ENCODE data around the gene GDNF. TPM values are rescaled to one million over a fixed set of nuclear protein-coding genes. Genes with fewer than 3 reads are reported as not detected.

GDNF gene
- total RNA-seq, 2 donors from 2014 or later = 0.58 to 2.4 TPM

- Mint-ChIP-seq H3K9me3 (peaks cover 20% of the 10 kb centered on the region), H3K27ac (no peak overlapping the region), H3K4me3 (no peak overlapping the region), H3K27me3 (ENCODE audit: insufficient read depth) (no peaks in the 10 kb centered on the region), H3K4me1 (no peaks in the 10 kb centered on the region), H3K36me3 (ENCODE audit: low read depth) (peaks cover 4% of the 10 kb centered on the region)
- Histone ChIP-seq H3K9me3 (ENCODE audit: control insufficient read depth, low read length) (peaks cover 12% of the 10 kb centered on the region), H3K36me3 (ENCODE audit: control insufficient read depth, insufficient read depth, low read length) (no peaks in the 10 kb centered on the region), H3K9ac (ENCODE audit: extremely low read depth, low read length, poor library complexity, severe bottlenecking) (no peak overlapping the region), H3K4me3 (ENCODE audit: low read length) (no peak overlapping the region), H3K27me3 (ENCODE audit: control insufficient read depth, insufficient read depth, low read length, poor library complexity, severe bottlenecking) (no peaks in the 10 kb centered on the region), H3K4me1 (ENCODE audit: control insufficient read depth, insufficient read depth, low read length) (no peaks in the 10 kb centered on the region), H3K27ac (ENCODE audit: low read depth, low read length) (no peak overlapping the region)
- DNase-seq = no peak
- WGBS, 2 experiments (ENCODE audit: insufficient coverage in 1 of 2, insufficient read length in 1 of 2) = 80 to 91% methylated on average over 1 to 3 of the region's 3 CpGs
- no peak for TF ChIP-seq CTCF (conservative IDR thresholded peaks at IDR 0.05)
Measured at GRCh38 chr5:37771203-37771611, 68.6 kb downstream of the GDNF start.

GRCh38 chr5:37770786-37771185, 69.1 kb downstream of the GDNF start:
- Histone ChIP-seq H3K4me3 (ENCODE audit: low read length) (no peak overlapping the region), H3K9ac (ENCODE audit: extremely low read depth, low read length, poor library complexity, severe bottlenecking) (no peak overlapping the region), H3K36me3 (ENCODE audit: control insufficient read depth, insufficient read depth, low read length) (no peaks in the 10 kb centered on the region), H3K4me1 (ENCODE audit: control insufficient read depth, insufficient read depth, low read length) (no peaks in the 10 kb centered on the region), H3K27me3 (ENCODE audit: control insufficient read depth, insufficient read depth, low read length, poor library complexity, severe bottlenecking) (no peaks in the 10 kb centered on the region), H3K27ac (ENCODE audit: low read depth, low read length) (no peak overlapping the region), H3K9me3 (ENCODE audit: control insufficient read depth, low read length) (peaks cover 12% of the 10 kb centered on the region)
- no peak for DNase-seq
- Mint-ChIP-seq H3K27ac (no peak overlapping the region), H3K9me3 (peaks cover 17% of the 10 kb centered on the region), H3K4me3 (no peak overlapping the region), H3K36me3 (ENCODE audit: low read depth) (peaks cover 3% of the 10 kb centered on the region), H3K27me3 (ENCODE audit: insufficient read depth) (no peaks in the 10 kb centered on the region), H3K4me1 (no peaks in the 10 kb centered on the region)
- WGBS, 2 experiments (ENCODE audit: insufficient coverage in 1 of 2, insufficient read length in 1 of 2) = 80 to 84% methylated on average over 1 of the region's 1 CpG
- no peak for TF ChIP-seq CTCF (conservative IDR thresholded peaks at IDR 0.05)

GRCh38 chr5:37769840-37770239, 70.0 kb downstream of the GDNF start:
- H3K4me1 Mint-ChIP-seq = no peaks in the 10 kb centered on the region
- Histone ChIP-seq H3K36me3 (ENCODE audit: control insufficient read depth, insufficient read depth, low read length) (no peaks in the 10 kb centered on the region), H3K9ac (ENCODE audit: extremely low read depth, low read length, poor library complexity, severe bottlenecking) (no peak overlapping the region), H3K27ac (ENCODE audit: low read depth, low read length) (no peak overlapping the region), H3K27me3 (ENCODE audit: control insufficient read depth, insufficient read depth, low read length, poor library complexity, severe bottlenecking) (no peaks in the 10 kb centered on the region), H3K9me3 (ENCODE audit: control insufficient read depth, low read length) (peaks cover 7% of the 10 kb centered on the region), H3K4me3 (ENCODE audit: low read length) (no peak overlapping the region), H3K4me1 (ENCODE audit: control insufficient read depth, insufficient read depth, low read length) (no peaks in the 10 kb centered on the region)
- peaks cover 9% of the 10 kb centered on the region for H3K9me3 Mint-ChIP-seq
- DNase-seq = no peak
- WGBS, 2 experiments (ENCODE audit: insufficient coverage in 1 of 2, insufficient read length in 1 of 2) = 93 to 100% methylated on average over 1 of the region's 1 CpG
- no peaks in the 10 kb centered on the region for H3K27me3 Mint-ChIP-seq (ENCODE audit: insufficient read depth)
- TF ChIP-seq CTCF (conservative IDR thresholded peaks at IDR 0.05) = no peak
- no peak overlapping the region for H3K4me3 Mint-ChIP-seq
- no peaks in the 10 kb centered on the region for H3K36me3 Mint-ChIP-seq (ENCODE audit: low read depth)
- no peak overlapping the region for H3K27ac Mint-ChIP-seq
